GM13977 (cell line): ENCODE data around the gene C9orf40.

Experiments used
- DNase-seq: peaks from one replicate; pipeline ENCODE4 v3.0.0; 2012; ENCODE audit warnings: low spot score
- in situ Hi-C: fragments of 300-500 bp; cut with MboI; formaldehyde crosslinking; loops from one replicate; pipeline ENCODE4 v1.12.0; 2022; ENCODE audit warnings: low sequenced_read_pairs, low pct_unique_long_range_greater_than_20kb, mixed read lengths, inconsistent platforms; ENCODE audit not compliant: unreplicated experiment
- TF ChIP-seq, protein P1 (sequence below): IDR thresholded peaks from 2 replicates; pipeline ENCODE4 v1.5.1; 2012; ENCODE audit warnings: mild to moderate bottlenecking, control low read depth; ENCODE audit not compliant: insufficient read depth; ENCODE audit errors: extremely low read depth, missing control alignments

The C9orf40 gene

GRCh38 chr9:74958587-74958986 is 5.9 kb upstream of the C9orf40 start:
- DNase-seq: no peak
- in situ Hi-C loops: no loop called here
- TF ChIP-seq, protein P1, sequence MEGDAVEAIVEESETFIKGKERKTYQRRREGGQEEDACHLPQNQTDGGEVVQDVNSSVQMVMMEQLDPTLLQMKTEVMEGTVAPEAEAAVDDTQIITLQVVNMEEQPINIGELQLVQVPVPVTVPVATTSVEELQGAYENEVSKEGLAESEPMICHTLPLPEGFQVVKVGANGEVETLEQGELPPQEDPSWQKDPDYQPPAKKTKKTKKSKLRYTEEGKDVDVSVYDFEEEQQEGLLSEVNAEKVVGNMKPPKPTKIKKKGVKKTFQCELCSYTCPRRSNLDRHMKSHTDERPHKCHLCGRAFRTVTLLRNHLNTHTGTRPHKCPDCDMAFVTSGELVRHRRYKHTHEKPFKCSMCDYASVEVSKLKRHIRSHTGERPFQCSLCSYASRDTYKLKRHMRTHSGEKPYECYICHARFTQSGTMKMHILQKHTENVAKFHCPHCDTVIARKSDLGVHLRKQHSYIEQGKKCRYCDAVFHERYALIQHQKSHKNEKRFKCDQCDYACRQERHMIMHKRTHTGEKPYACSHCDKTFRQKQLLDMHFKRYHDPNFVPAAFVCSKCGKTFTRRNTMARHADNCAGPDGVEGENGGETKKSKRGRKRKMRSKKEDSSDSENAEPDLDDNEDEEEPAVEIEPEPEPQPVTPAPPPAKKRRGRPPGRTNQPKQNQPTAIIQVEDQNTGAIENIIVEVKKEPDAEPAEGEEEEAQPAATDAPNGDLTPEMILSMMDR: no peak

GRCh38 chr9:74953235-74953751 is 581 bp upstream of the C9orf40 start:
- in situ Hi-C loops: no loop called here
- DNase-seq: no peak
- TF ChIP-seq, protein P1: no peak

GRCh38 chr9:74951725-74952151 is 974 bp downstream of the C9orf40 start:
- peak; percentile 37 for DNase-seq
- in situ Hi-C loops: no loop called here
- TF ChIP-seq, protein P1: no peak

DNA sequence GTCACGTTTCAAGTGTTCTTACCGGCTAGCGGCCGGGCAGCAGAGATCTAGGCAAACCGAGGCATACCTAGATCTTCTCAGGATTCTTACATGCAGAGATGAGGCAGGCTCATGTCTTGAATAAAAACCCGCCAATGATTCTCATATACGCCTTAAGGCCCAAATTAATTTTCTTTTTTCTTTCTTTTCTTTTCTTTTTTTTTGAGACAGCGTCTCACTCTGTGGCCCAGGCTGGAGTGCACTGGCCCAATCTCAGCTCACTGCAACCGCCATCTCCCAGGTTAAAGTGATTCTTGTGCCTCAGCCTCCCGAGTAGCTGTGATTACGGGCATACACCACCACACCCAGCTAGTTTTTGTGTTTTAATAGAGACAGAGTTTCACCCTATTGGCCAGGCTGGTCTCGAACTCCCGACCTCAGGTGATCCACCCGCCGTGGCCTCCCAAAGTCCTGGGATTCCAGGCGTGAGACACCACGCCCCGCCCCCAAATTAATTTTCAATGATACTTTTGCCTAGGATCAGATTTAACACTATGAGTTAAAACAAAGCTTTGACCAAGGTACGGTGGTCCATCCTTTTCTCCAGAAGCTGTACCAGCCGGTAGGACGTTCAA is 1.5 kb downstream of the C9orf40 start:
- DNase-seq: no peak
- in situ Hi-C loops: no loop called here
- TF ChIP-seq, protein P1: no peak

- no peak for DNase-seq
- TF ChIP-seq, protein P1: no peak
- in situ Hi-C loops: no loop called here
These were observed 2.6 kb downstream of the C9orf40 start for GRCh38 chr9:74949859-74950855.

GRCh38 chr9:74948937-74949336 is 3.8 kb downstream of the C9orf40 start:
- in situ Hi-C loops: no loop called here
- TF ChIP-seq, protein P1: no peak
- no peak for DNase-seq
